ENCODE results near the gene CIITA. TPM values are rescaled to one million over a fixed set of nuclear protein-coding genes. Genes with fewer than 3 reads are reported as not detected.

Gene CIITA
- polyA plus RNA-seq, 1 donor (not counting 4 experiments of a cell fraction or from before 2014, with no cell fraction given), result 0.05 TPM

GRCh38 chr16:10984509-10984908, 107.5 kb downstream of the CIITA start:
- DNase-seq (ENCODE audit: low read depth, low spot score) (no peak), FAIRE-seq (no peak)
- H3K27me3 ChIP-seq (ENCODE audit: control insufficient read depth, extremely low read depth, insufficient read depth, low read length), result no peaks in the 10 kb centered on the region
- no peak overlapping the region for H3K4me2 ChIP-seq (ENCODE audit: control insufficient read depth, extremely low read depth, insufficient read depth, low read depth, low read length)
- H3K79me2 ChIP-seq (ENCODE audit: control insufficient read depth, insufficient read depth, low read length), result no peaks in the 10 kb centered on the region
- no peaks in the 10 kb centered on the region for H4K20me1 ChIP-seq (ENCODE audit: control insufficient read depth, extremely low read depth, insufficient read depth, low read length)
- H2AFZ ChIP-seq (ENCODE audit: control insufficient read depth, low read length), result no peak overlapping the region
- no peak overlapping the region for H3K4me3 ChIP-seq (ENCODE audit: control insufficient read depth in 2 of 3, extremely low read depth in 1 of 3, insufficient read depth in 2 of 3, low read depth in 1 of 3, low read length in 3 of 3)
- no peaks in the 10 kb centered on the region for H3K9me1 ChIP-seq (ENCODE audit: control insufficient read depth, extremely low read depth, insufficient read depth, low read length)
- no peaks in the 10 kb centered on the region for H3K9me3 ChIP-seq (ENCODE audit: control insufficient read depth, low read depth, low read length)
- H3K27ac ChIP-seq (ENCODE audit: control insufficient read depth, insufficient read depth, low read length), result no peak overlapping the region
- H3K9ac ChIP-seq (ENCODE audit: control insufficient read depth, extremely low read depth, insufficient read depth, low read length), result no peak overlapping the region
- TF ChIP-seq CTCF (optimal IDR thresholded peaks at IDR 0.05 in 1 of 3, IDR thresholded peaks at IDR 0.05 in 1 of 3, conservative IDR thresholded peaks at IDR 0.05 in 1 of 3; ENCODE audit: extremely low read depth in 1 of 3, insufficient read depth in 2 of 3, low read length in 3 of 3), result no peak
- TF ChIP-seq EZH2 (IDR thresholded peaks at IDR 0.05; ENCODE audit: low read length), result no peak
- H3K36me3 ChIP-seq (ENCODE audit: control insufficient read depth in 2 of 2, extremely low read depth in 1 of 2, insufficient read depth in 2 of 2, low read length in 2 of 2), result peaks cover 5 to 6% of the 10 kb centered on the region in 2 experiments
- dilution Hi-C loops (cut with MboI; ENCODE audit: extremely low pct_ligation_motif_present, low sequenced_read_pairs), result no loop called here
- peaks cover 21% of the 10 kb centered on the region for H3K4me1 ChIP-seq (ENCODE audit: control insufficient read depth, extremely low read depth, insufficient read depth, low read length)

Other genes with a start within 250 kb of the CIITA start
- gene TEKT5, start 182.3 kb upstream of the CIITA start, polyA plus RNA-seq, result 0.08 to 0.23 TPM in 2 of 3 replicates, not detected in the other
- gene NUBP1, start 133.4 kb upstream of the CIITA start, polyA plus RNA-seq, result 16.7 to 28.4 TPM (median 22.2 TPM) in 3 replicates
- gene TVP23A, start 58.4 kb upstream of the CIITA start, polyA plus RNA-seq, result not detected in 3 replicates
- 25.9 to 51.8 TPM (median 32.5 TPM) in 3 replicates for gene DEXI, start 65.3 kb downstream of the CIITA start, polyA plus RNA-seq
- 8.5 to 14.6 TPM (median 9.5 TPM) in 3 replicates for gene CLEC16A, start 67.4 kb downstream of the CIITA start, polyA plus RNA-seq

All from keratinocyte (primary cell).